DND-41 (cell line): Measurements from ENCODE around the gene TEDC1.

Source experiments
- ATAC-seq: fragments of 200-7000 bp; cut with Tn5 transposase; 3 replicates; pipeline ENCODE4 v1.9.1; 2021; ENCODE audit warnings: low read depth; ENCODE audit not compliant: insufficient read depth
- DNase-seq: peaks from one replicate; pipeline ENCODE4 v3.0.0-alpha.2; 2020
- H2AFZ ChIP-seq: 2 replicates; pipeline ENCODE4 v1.6.0; 2012; ENCODE audit warnings: low read depth, low read length
- H3K27ac ChIP-seq: 2 replicates; pipeline ENCODE4 v1.5.1; 2012; ENCODE audit warnings: low read length, inconsistent platforms
- H3K27me3 ChIP-seq: fragments of 200-600 bp; sonication (generic); 2 replicates; pipeline ENCODE4 v1.6.0; 2012; ENCODE audit warnings: low read length, mild to moderate bottlenecking, inconsistent platforms; ENCODE audit not compliant: insufficient read depth, poor library complexity
- H3K36me3 ChIP-seq: 2 replicates; pipeline ENCODE4 v1.5.1; 2012; ENCODE audit warnings: low read length, inconsistent platforms; ENCODE audit not compliant: insufficient read depth
- H3K4me1 ChIP-seq: 2 replicates; pipeline ENCODE4 v1.5.1; 2012; ENCODE audit warnings: mild to moderate bottlenecking, low read length; ENCODE audit not compliant: insufficient read depth
- H3K4me2 ChIP-seq: 2 replicates; pipeline ENCODE4 v1.6.0; 2012; ENCODE audit warnings: mild to moderate bottlenecking, moderate library complexity, low read length, inconsistent platforms; ENCODE audit not compliant: insufficient read depth
- H3K4me3 ChIP-seq, 2 experiments: fragments of 200-600 bp in 1 of 2; shearing (Covaris generic) in 1 of 2; 2 replicates each; pipeline ENCODE4 v1.5.1; 2012 to 2016; ENCODE audit warnings: inconsistent platforms in 2 of 2, low read length in 2 of 2, mild to moderate bottlenecking in 2 of 2, low read depth in 1 of 2, moderate library complexity in 1 of 2
- H3K79me2 ChIP-seq: 2 replicates; pipeline ENCODE4 v1.6.0; 2012; ENCODE audit warnings: low read length, inconsistent platforms; ENCODE audit not compliant: insufficient read depth
- H3K9ac ChIP-seq: 2 replicates; pipeline ENCODE4 v1.6.0; 2012; ENCODE audit warnings: low read depth, mild to moderate bottlenecking, inconsistent platforms, low read length, moderate library complexity
- H3K9me3 ChIP-seq: 2 replicates; pipeline ENCODE4 v1.5.1; 2012; ENCODE audit warnings: low read length, moderate library complexity, mild to moderate bottlenecking, inconsistent platforms; ENCODE audit not compliant: insufficient read depth, severe bottlenecking
- H4K20me1 ChIP-seq: 2 replicates; pipeline ENCODE4 v1.6.0; 2012; ENCODE audit warnings: low read length; ENCODE audit not compliant: insufficient read depth
- CTCF ChIP-seq: IDR thresholded peaks from 2 replicates; pipeline ENCODE4 v1.5.1; 2012; ENCODE audit warnings: borderline replicate concordance, low read length, moderate library complexity, mild to moderate bottlenecking; ENCODE audit not compliant: poor library complexity, severe bottlenecking; ENCODE audit errors: extremely low read depth
- EZH2 ChIP-seq: IDR thresholded peaks from 3 replicates; pipeline ENCODE4 v1.6.1; 2012; ENCODE audit warnings: borderline replicate concordance, low read depth, mild to moderate bottlenecking, moderate library complexity, low read length, inconsistent platforms; ENCODE audit not compliant: severe bottlenecking

Gene TEDC1

GRCh38 chr14:105492971-105493871, 2.2 kb downstream of the TEDC1 start:
- ATAC-seq = no peak
- no peak for DNase-seq
- no peak overlapping the region for H2AFZ ChIP-seq
- H4K20me1 ChIP-seq = peaks cover 50% of the 10 kb centered on the region
- H3K36me3 ChIP-seq = peaks cover 41% of the 10 kb centered on the region
- no peak overlapping the region for H3K4me3 ChIP-seq
- H3K79me2 ChIP-seq = peaks cover 13% of the 10 kb centered on the region
- no peak overlapping the region for H3K27ac ChIP-seq
- no peak overlapping the region for H3K9ac ChIP-seq
- peak overlapping the region; percentile 67; the same call in 1 of the 2 replicates for H3K4me2 ChIP-seq
- peaks cover 36% of the 10 kb centered on the region for H3K4me1 ChIP-seq
- no peaks in the 10 kb centered on the region for H3K27me3 ChIP-seq
- no peaks in the 10 kb centered on the region for H3K9me3 ChIP-seq
- TF ChIP-seq CTCF (peak; percentile 28), EZH2 (no peak)

- no peak for TF ChIP-seq CTCF
- no peak for TF ChIP-seq EZH2
- Histone ChIP-seq H4K20me1 (peaks cover 50% of the 10 kb centered on the region), H3K4me2 (no peak overlapping the region), H3K27me3 (no peaks in the 10 kb centered on the region), H2AFZ (no peak overlapping the region), H3K9me3 (no peaks in the 10 kb centered on the region), H3K79me2 (peaks cover 13% of the 10 kb centered on the region), H3K27ac (no peak overlapping the region), H3K36me3 (peaks cover 49% of the 10 kb centered on the region), H3K4me1 (peaks cover 27% of the 10 kb centered on the region), H3K9ac (no peak overlapping the region), H3K4me3 (no peak overlapping the region)
- ATAC-seq (no peak), DNase-seq (peak; percentile 4)
Measured at GRCh38 chr14:105493921-105494605, 3.0 kb downstream of the TEDC1 start.

GRCh38 chr14:105494606-105494929, 3.5 kb downstream of the TEDC1 start:
- Histone ChIP-seq H3K4me3 (no peak overlapping the region), H3K4me2 (no peak overlapping the region), H3K79me2 (peaks cover 13% of the 10 kb centered on the region), H3K27ac (no peak overlapping the region), H3K9me3 (no peaks in the 10 kb centered on the region), H3K9ac (no peak overlapping the region), H4K20me1 (peaks cover 51% of the 10 kb centered on the region), H3K27me3 (no peaks in the 10 kb centered on the region), H3K36me3 (peaks cover 52% of the 10 kb centered on the region), H2AFZ (no peak overlapping the region), H3K4me1 (peaks cover 22% of the 10 kb centered on the region)
- ATAC-seq (no peak), DNase-seq (no peak)
- TF ChIP-seq CTCF (no peak), EZH2 (no peak)
